MM.1S (cell line): ENCODE data around the gene XPC.

Experiments
- EZH2 ChIP-seq: fragments of 300-600 bp; sonication (generic); optimal IDR thresholded peaks from 2 replicates; pipeline ENCODE3; 2017; ENCODE audit warnings: low read depth, mild to moderate bottlenecking, antibody characterized with exemption, low read length, mixed read lengths
- TF ChIP-seq, protein P1 (sequence below): fragments of 300-600 bp; sonication (generic); IDR thresholded peaks from 2 replicates; pipeline ENCODE4 v1.5.1; 2016; ENCODE audit warnings: antibody characterized with exemption, low read length, mixed read lengths

DNA sequence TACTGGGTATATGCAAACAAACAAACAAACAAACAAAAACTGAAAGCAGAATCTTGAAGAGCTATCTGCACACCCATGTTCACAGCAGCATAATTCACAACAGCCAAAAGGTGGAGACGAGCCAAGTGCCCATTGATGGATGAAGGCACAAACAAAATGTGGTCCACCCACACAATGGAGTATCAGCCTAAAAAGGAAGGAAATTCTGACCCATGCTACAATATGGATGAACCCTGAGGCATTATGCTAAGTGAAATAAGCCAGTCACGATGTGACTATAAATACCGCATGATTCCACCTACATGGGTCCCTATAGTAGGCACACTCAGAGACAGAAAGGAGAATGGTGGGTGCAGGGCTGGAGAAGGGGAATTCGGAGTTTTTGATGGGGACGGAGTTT is 24.1 kb downstream of the XPC start:
- TF ChIP-seq, protein P1, sequence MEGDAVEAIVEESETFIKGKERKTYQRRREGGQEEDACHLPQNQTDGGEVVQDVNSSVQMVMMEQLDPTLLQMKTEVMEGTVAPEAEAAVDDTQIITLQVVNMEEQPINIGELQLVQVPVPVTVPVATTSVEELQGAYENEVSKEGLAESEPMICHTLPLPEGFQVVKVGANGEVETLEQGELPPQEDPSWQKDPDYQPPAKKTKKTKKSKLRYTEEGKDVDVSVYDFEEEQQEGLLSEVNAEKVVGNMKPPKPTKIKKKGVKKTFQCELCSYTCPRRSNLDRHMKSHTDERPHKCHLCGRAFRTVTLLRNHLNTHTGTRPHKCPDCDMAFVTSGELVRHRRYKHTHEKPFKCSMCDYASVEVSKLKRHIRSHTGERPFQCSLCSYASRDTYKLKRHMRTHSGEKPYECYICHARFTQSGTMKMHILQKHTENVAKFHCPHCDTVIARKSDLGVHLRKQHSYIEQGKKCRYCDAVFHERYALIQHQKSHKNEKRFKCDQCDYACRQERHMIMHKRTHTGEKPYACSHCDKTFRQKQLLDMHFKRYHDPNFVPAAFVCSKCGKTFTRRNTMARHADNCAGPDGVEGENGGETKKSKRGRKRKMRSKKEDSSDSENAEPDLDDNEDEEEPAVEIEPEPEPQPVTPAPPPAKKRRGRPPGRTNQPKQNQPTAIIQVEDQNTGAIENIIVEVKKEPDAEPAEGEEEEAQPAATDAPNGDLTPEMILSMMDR, result no peak
- TF ChIP-seq EZH2, result no peak
